H9 (cell line): ENCODE data around the gene ELMOD1. TPM values are rescaled to one million over a fixed set of nuclear protein-coding genes. Genes with fewer than 3 reads are reported as not detected.

ENCODE experiments used
- DNase-seq: peaks from one replicate; pipeline ENCODE4 v3.0.0-alpha.2; 2017
- H2AFZ ChIP-seq: one replicate; pipeline ENCODE4 v1.6.1; 2013; ENCODE audit warnings: mild to moderate bottlenecking, low read length, control low read depth, moderate library complexity
- H2AK5ac ChIP-seq: 2 replicates; pipeline ENCODE4 v1.6.1; 2013; ENCODE audit warnings: low read length, control low read depth, mixed read lengths; ENCODE audit not compliant: insufficient read length
- H2BK120ac ChIP-seq: one replicate; pipeline ENCODE4 v1.6.1; 2013; ENCODE audit warnings: low read depth, mild to moderate bottlenecking, low read length, control low read depth, inconsistent platforms; ENCODE audit not compliant: poor library complexity, severe bottlenecking
- H2BK12ac ChIP-seq: 2 replicates; pipeline ENCODE4 v1.6.1; 2013; ENCODE audit warnings: low read length, control low read depth, mixed read lengths, low read depth; ENCODE audit not compliant: insufficient read length
- H2BK15ac ChIP-seq: 2 replicates; pipeline ENCODE4 v1.6.1; 2013; ENCODE audit warnings: low read depth, low read length, control low read depth
- H2BK20ac ChIP-seq: one replicate; pipeline ENCODE4 v1.6.1; 2013; ENCODE audit warnings: low read depth, mild to moderate bottlenecking, low read length, control low read depth, inconsistent platforms; ENCODE audit not compliant: poor library complexity, severe bottlenecking
- H2BK5ac ChIP-seq: 2 replicates; pipeline ENCODE4 v1.6.1; 2013; ENCODE audit warnings: low read length, control low read depth, mixed read lengths; ENCODE audit not compliant: insufficient read length
- H3K14ac ChIP-seq: 2 replicates; pipeline ENCODE4 v1.6.1; 2013; ENCODE audit warnings: low read length, control low read depth; ENCODE audit not compliant: insufficient read depth
- H3K18ac ChIP-seq: 2 replicates; pipeline ENCODE4 v1.6.1; 2013; ENCODE audit warnings: low read depth, mild to moderate bottlenecking, mixed read lengths, low read length, control low read depth; ENCODE audit not compliant: insufficient read length
- H3K23ac ChIP-seq: 2 replicates; pipeline ENCODE4 v1.6.1; 2013; ENCODE audit warnings: low read length, control low read depth, mixed read lengths, low read depth; ENCODE audit not compliant: insufficient read length
- H3K23me2 ChIP-seq: 2 replicates; pipeline ENCODE4 v1.6.1; 2013; ENCODE audit warnings: low read depth, mild to moderate bottlenecking, mixed read lengths, low read length, control low read depth; ENCODE audit not compliant: insufficient read length, poor library complexity, severe bottlenecking
- H3K27ac ChIP-seq: 2 replicates; pipeline ENCODE4 v1.5.1; 2013; ENCODE audit warnings: low read length, control low read depth, mixed read lengths, low read depth; ENCODE audit not compliant: insufficient read length
- H3K27me3 ChIP-seq: 2 replicates; pipeline ENCODE4 v1.6.1; 2013; ENCODE audit warnings: low read length, control low read depth, inconsistent platforms; ENCODE audit not compliant: insufficient read depth
- H3K4ac ChIP-seq: 2 replicates; pipeline ENCODE4 v1.6.1; 2013; ENCODE audit warnings: low read depth, mild to moderate bottlenecking, control low read depth, inconsistent platforms, low read length, moderate library complexity
- H3K4me1 ChIP-seq: 2 replicates; pipeline ENCODE4 v1.6.1; 2013; ENCODE audit warnings: low read length, control low read depth, inconsistent platforms; ENCODE audit not compliant: insufficient read depth
- H3K4me2 ChIP-seq: 2 replicates; pipeline ENCODE4 v1.6.1; 2013; ENCODE audit warnings: low read length, control low read depth, mixed read lengths; ENCODE audit not compliant: insufficient read length, insufficient read depth
- H3K56ac ChIP-seq: 2 replicates; pipeline ENCODE4 v1.6.1; 2013; ENCODE audit warnings: low read depth, mild to moderate bottlenecking, mixed read lengths, low read length, control low read depth; ENCODE audit not compliant: insufficient read length
- H3K79me1 ChIP-seq: 2 replicates; pipeline ENCODE4 v1.6.1; 2013; ENCODE audit warnings: low read depth, mild to moderate bottlenecking, moderate library complexity, low read length, control low read depth, inconsistent platforms; ENCODE audit not compliant: insufficient read depth, poor library complexity, severe bottlenecking
- H3K79me2 ChIP-seq: 2 replicates; pipeline ENCODE4 v1.6.1; 2013; ENCODE audit warnings: low read length, control low read depth, inconsistent platforms; ENCODE audit not compliant: insufficient read depth
- H3K9ac ChIP-seq: 2 replicates; pipeline ENCODE4 v1.6.1; 2013; ENCODE audit warnings: low read length, control low read depth, mixed read lengths; ENCODE audit not compliant: insufficient read length; ENCODE audit errors: extremely low read depth
- H3K9me3 ChIP-seq: one replicate; pipeline ENCODE4 v1.6.1; 2013; ENCODE audit warnings: low read depth, low read length, inconsistent platforms; ENCODE audit not compliant: control insufficient read depth
- H3T11ph ChIP-seq: one replicate; pipeline ENCODE4 v1.6.1; 2013; ENCODE audit warnings: mild to moderate bottlenecking, low read length, control low read depth, inconsistent platforms
- H4K20me1 ChIP-seq: one replicate; pipeline ENCODE4 v1.6.1; 2013; ENCODE audit not compliant: control insufficient read depth, insufficient read length, insufficient read depth
- H4K5ac ChIP-seq: 2 replicates; pipeline ENCODE4 v1.6.1; 2013; ENCODE audit warnings: low read depth, mild to moderate bottlenecking, mixed read lengths, low read length, control low read depth; ENCODE audit not compliant: insufficient read length
- H4K8ac ChIP-seq: replicated peaks from 2 replicates; pipeline ENCODE4 v1.6.1; 2013; ENCODE audit warnings: low read length, control low read depth, mixed read lengths, low read depth; ENCODE audit not compliant: insufficient read length
- H4K91ac ChIP-seq: 2 replicates; pipeline ENCODE4 v1.6.1; 2013; ENCODE audit warnings: low read depth, mild to moderate bottlenecking, moderate library complexity, mixed read lengths, low read length, control low read depth; ENCODE audit not compliant: insufficient read length
- H3K27ac Mint-ChIP-seq, 3 experiments: 2 replicates in 2 of 3; 3 replicates in 1 of 3; pipeline ENCODE4 v1.8.0; 2020 to 2021; ENCODE audit warnings: mixed read lengths in 3 of 3, mild to moderate bottlenecking in 1 of 3, moderate library complexity in 1 of 3
- H3K27me3 Mint-ChIP-seq: 2 replicates; pipeline ENCODE4 v1.8.0; 2021; ENCODE audit warnings: low read depth, mild to moderate bottlenecking, moderate library complexity, mixed read lengths
- H3K36me3 Mint-ChIP-seq, 3 experiments: 2 replicates in 2 of 3; 3 replicates in 1 of 3; pipeline ENCODE4 v1.8.0; 2020 to 2021; ENCODE audit warnings: low read depth in 3 of 3, mixed read lengths in 3 of 3; ENCODE audit not compliant: insufficient read depth in 1 of 3
- H3K4me1 Mint-ChIP-seq, 2 experiments: 2 replicates each; pipeline ENCODE4 v1.8.0; 2020; ENCODE audit warnings: mixed read lengths in 2 of 2
- H3K4me3 Mint-ChIP-seq, 2 experiments: 2 replicates in 1 of 2; 3 replicates in 1 of 2; pipeline ENCODE4 v1.8.0; 2020 to 2021; ENCODE audit warnings: mild to moderate bottlenecking in 2 of 2, mixed read lengths in 2 of 2, moderate library complexity in 1 of 2
- H3K9me3 Mint-ChIP-seq, 2 experiments: 2 replicates in 1 of 2; 3 replicates in 1 of 2; pipeline ENCODE4 v1.8.0; 2020; ENCODE audit warnings: mild to moderate bottlenecking in 2 of 2, mixed read lengths in 2 of 2, moderate library complexity in 1 of 2
- CTCF ChIP-seq: fragments of 200-600 bp; sonication (generic); conservative IDR thresholded peaks from 3 replicates; pipeline ENCODE4 v1.8.0; 2021; ENCODE audit warnings: antibody characterized with exemption, mild to moderate bottlenecking
- WGBS: extraction: QIAGEN DNeasy Blood & Tissue Kit; methylation state at CpG from one replicate; pipeline ENCODE4 v1.1.7; 2013; ENCODE audit warnings: missing lambda C conversion rate, low lambda C conversion rate, mixed read lengths; ENCODE audit not compliant: insufficient read length; ENCODE audit errors: extremely low coverage; 5-methylcytosine and 5-hydroxymethylcytosine counted together
- total RNA-seq: library from RNA; stranded (reverse); gene quantifications from 2 replicates; pipeline ENCODE4 v1.2.1, GENCODE V29; 2021

ELMOD1 gene
- total RNA-seq, 1 experiment from 2014 or later: 0.61 TPM

GRCh38 chr11:107702723-107703122 is 111.8 kb downstream of the ELMOD1 start:
- no peak overlapping the region for H3K27ac Mint-ChIP-seq
- Histone ChIP-seq H2BK15ac (no peak overlapping the region), H3K23me2 (no peaks in the 10 kb centered on the region), H3K56ac (no peak overlapping the region), H3T11ph (no peak overlapping the region), H3K23ac (no peak overlapping the region), H4K5ac (no peak overlapping the region), H2BK120ac (no peak overlapping the region), H3K14ac (no peak overlapping the region), H4K91ac (no peak overlapping the region), H4K20me1 (no peaks in the 10 kb centered on the region), H3K4ac (no peak overlapping the region), H2BK12ac (no peak overlapping the region), H2BK5ac (no peak overlapping the region), H3K27ac (no peak overlapping the region), H4K8ac (no peak overlapping the region), H3K9me3 (no peaks in the 10 kb centered on the region), H3K18ac (no peak overlapping the region), H3K79me1 (no peaks in the 10 kb centered on the region), H3K27me3 (no peaks in the 10 kb centered on the region), H2AFZ (no peak overlapping the region), H3K79me2 (no peaks in the 10 kb centered on the region), H3K4me1 (peaks cover 8% of the 10 kb centered on the region; the same call in 1 of the 2 replicates), H2BK20ac (no peak overlapping the region), H2AK5ac (no peak overlapping the region), H3K4me2 (no peak overlapping the region), H3K9ac (no peak overlapping the region)
- no peak for DNase-seq
- no peaks in the 10 kb centered on the region; a peak in 1 of 7 replicates for H3K36me3 Mint-ChIP-seq
- no peak overlapping the region for H3K4me3 Mint-ChIP-seq
- no peak for TF ChIP-seq CTCF
- peaks cover 3% of the 10 kb centered on the region; the same call in 1 of the 2 replicates for H3K27me3 Mint-ChIP-seq
- H3K9me3 Mint-ChIP-seq: no peaks in the 10 kb centered on the region
- no CpG with 5 or more reads among the region's 2 CpGs for WGBS
- peaks cover 30% of the 10 kb centered on the region in 2 experiments for H3K4me1 Mint-ChIP-seq
